Hepatocyte (in vitro differentiated cells): ENCODE measurements around the gene MYO1D.

Experiments used
- CTCF ChIP-seq: fragments of 200-600 bp; sonication (generic); IDR thresholded peaks from 2 replicates; pipeline ENCODE4 v1.5.1; 2016; ENCODE audit warnings: antibody characterized with exemption, mild to moderate bottlenecking; ENCODE audit not compliant: poor library complexity
- EZH2 ChIP-seq: fragments of 200-600 bp; sonication (generic); IDR thresholded peaks from 2 replicates; pipeline ENCODE4 v1.6.1; 2016; ENCODE audit warnings: antibody characterized with exemption, mild to moderate bottlenecking, borderline replicate concordance
- EZH2phosphoT487 ChIP-seq: fragments of 200-600 bp; sonication (generic); IDR thresholded peaks from one replicate; pipeline ENCODE4 v1.6.1; 2018; ENCODE audit warnings: antibody characterized with exemption, mild to moderate bottlenecking, low read depth, moderate library complexity; ENCODE audit not compliant: unreplicated experiment, severe bottlenecking

GRCh38 chr17:32575852-32576251, 301.1 kb downstream of the MYO1D start:
- TF ChIP-seq CTCF: no peak
- TF ChIP-seq EZH2phosphoT487: no peak
- TF ChIP-seq EZH2: no peak
